Stimulated activated CD4-positive, alpha-beta T cell treated with anti-CD3 and anti-CD28 coated beads, Interleukin-1b, Interleukin-23, amount 100 ng/mL, for 24 hours (primary cell): ENCODE results near the gene CCDC74B.
"Not testable (repeated sequence)": the region's sequence is repeated elsewhere in the genome, so short reads cannot be mapped to it uniquely, and the experiment has no call there.

Experiments used
- DNase-seq, 4 experiments: peaks; one replicate each; pipeline ENCODE4 v3.0.0-alpha.2; 2020; ENCODE audit warnings: low read depth in 4 of 4, low spot score in 1 of 4

The CCDC74B gene

GRCh38 chr2:130102597-130103363, 42.1 kb downstream of the CCDC74B start:
- not testable (repeated sequence) for DNase-seq
